Measurements from ENCODE around the gene BICRA. TPM values are rescaled to one million over a fixed set of nuclear protein-coding genes. Genes with fewer than 3 reads are reported as not detected.
A peak's percentile ranks its signal among the peaks of the same experiment; 100 is the strongest.
"Not testable (repeated sequence)": the region's sequence is repeated elsewhere in the genome, so short reads cannot be mapped to it uniquely, and the experiment has no call there.

The BICRA gene
- polyA plus RNA-seq, 1 donor = 11.9 TPM

- peak in 1 of 2 donors; percentile 27 for DNase-seq
- H3K36me3 ChIP-seq (ENCODE audit: control insufficient read depth, insufficient read depth, low read length) = peaks cover 2% of the 10 kb centered on the region
- peaks cover 3% of the 10 kb centered on the region for H3K9me3 ChIP-seq (ENCODE audit: control insufficient read depth, low read depth, low read length)
- H3K27me3 ChIP-seq (ENCODE audit: control insufficient read depth, insufficient read depth, low read length) = peaks cover 15% of the 10 kb centered on the region
- 30% methylated on average over 2 of the region's 52 CpGs for WGBS (ENCODE audit: insufficient coverage, low lambda C conversion rate)
- peak within 1 kb of the TSS; percentile 2 for H3K27ac ChIP-seq (ENCODE audit: low read length)
- H3K4me1 ChIP-seq (ENCODE audit: control insufficient read depth, insufficient read depth, low read length) = no peaks in the 10 kb centered on the region
- H3K4me3 ChIP-seq (ENCODE audit: low read length) = peak within 1 kb of the TSS; percentile 43
These were observed 104.4 kb downstream of the BICRA start, which contains the start of gene EHD2 for GRCh38 chr19:47713046-47714021. Gene EHD2 (plus strand): TSS chr19:47713422. CDS start chr19:47716613, 3,191 bp downstream.

DNA sequence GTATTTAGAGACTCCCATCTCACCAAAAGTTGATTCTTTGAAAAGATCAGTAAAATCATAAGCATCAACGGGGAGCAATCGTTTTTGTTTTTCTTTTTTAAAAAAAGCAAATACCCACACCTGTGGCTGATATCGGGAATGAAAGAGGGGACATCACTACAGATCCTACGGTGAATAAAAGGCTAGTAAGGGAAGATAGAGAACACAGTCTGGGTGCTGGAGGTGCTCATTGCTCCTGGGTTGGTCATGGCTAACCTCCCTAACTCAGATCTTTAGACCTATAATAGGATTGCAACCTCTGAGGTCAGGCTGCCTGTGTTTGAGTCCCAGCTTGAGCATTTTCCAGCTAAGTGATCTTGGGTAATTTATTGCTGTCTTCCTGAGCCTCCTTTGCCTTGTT lies 105.4 kb downstream of the BICRA start:
- WGBS (ENCODE audit: insufficient coverage, low lambda C conversion rate) = 100% methylated on average over 2 of the region's 4 CpGs
- H3K36me3 ChIP-seq (ENCODE audit: control insufficient read depth, insufficient read depth, low read length) = peaks cover 2% of the 10 kb centered on the region
- H3K4me1 ChIP-seq (ENCODE audit: control insufficient read depth, insufficient read depth, low read length) = peaks cover 2% of the 10 kb centered on the region
- peaks cover 3% of the 10 kb centered on the region for H3K9me3 ChIP-seq (ENCODE audit: control insufficient read depth, low read depth, low read length)
- H3K27me3 ChIP-seq (ENCODE audit: control insufficient read depth, insufficient read depth, low read length) = peaks cover 15% of the 10 kb centered on the region
- peak overlapping the region; percentile 43 for H3K4me3 ChIP-seq (ENCODE audit: low read length)
- H3K27ac ChIP-seq (ENCODE audit: low read length) = no peak overlapping the region
- no peak for DNase-seq

GRCh38 chr19:47714855-47715254 lies 105.9 kb downstream of the BICRA start:
- not testable (repeated sequence) for H3K27ac ChIP-seq (ENCODE audit: low read length)

DNA sequence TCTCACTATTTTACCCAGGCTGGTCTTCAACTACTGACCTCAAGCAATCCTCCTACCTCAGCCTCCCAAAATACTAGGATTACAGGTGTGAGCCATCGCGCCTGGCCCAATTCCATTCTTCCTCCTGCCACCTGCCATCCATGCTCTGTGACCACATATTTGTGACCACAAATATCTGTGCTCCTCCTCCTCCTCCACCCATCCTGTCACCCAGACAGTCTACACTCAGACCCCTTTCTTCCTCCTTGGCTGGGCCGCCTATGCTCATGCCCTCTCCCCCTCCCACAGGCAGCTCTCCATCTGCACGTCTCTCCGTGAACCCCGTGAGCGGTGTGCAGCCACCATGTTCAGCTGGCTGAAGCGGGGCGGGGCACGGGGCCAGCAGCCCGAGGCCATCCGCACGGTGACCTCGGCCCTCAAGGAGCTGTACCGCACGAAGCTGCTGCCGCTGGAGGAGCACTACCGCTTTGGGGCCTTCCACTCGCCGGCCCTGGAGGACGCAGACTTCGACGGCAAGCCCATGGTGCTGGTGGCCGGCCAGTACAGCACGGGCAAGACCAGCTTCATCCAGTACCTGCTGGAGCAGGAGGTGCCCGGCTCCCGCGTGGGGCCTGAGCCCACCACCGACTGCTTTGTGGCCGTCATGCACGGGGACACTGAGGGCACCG lies 107.5 kb downstream of the BICRA start:
- DNase-seq = no peak
- H3K27ac ChIP-seq (ENCODE audit: low read length) = no peak overlapping the region
- H3K4me1 ChIP-seq (ENCODE audit: control insufficient read depth, insufficient read depth, low read length) = peaks cover 2% of the 10 kb centered on the region
- 80% methylated on average over 1 of the region's 32 CpGs for WGBS (ENCODE audit: insufficient coverage, low lambda C conversion rate)
- peaks cover 3% of the 10 kb centered on the region for H3K9me3 ChIP-seq (ENCODE audit: control insufficient read depth, low read depth, low read length)
- peaks cover 15% of the 10 kb centered on the region for H3K27me3 ChIP-seq (ENCODE audit: control insufficient read depth, insufficient read depth, low read length)
- no peak overlapping the region for H3K4me3 ChIP-seq (ENCODE audit: low read length)
- peaks cover 2% of the 10 kb centered on the region for H3K36me3 ChIP-seq (ENCODE audit: control insufficient read depth, insufficient read depth, low read length)

More at GRCh38 chr19:47714855-47715254, 105.9 kb downstream of the BICRA start:
- H3K9me3 ChIP-seq (ENCODE audit: control insufficient read depth, low read depth, low read length); H3K36me3 ChIP-seq (ENCODE audit: control insufficient read depth, insufficient read depth, low read length); H3K4me3 ChIP-seq (ENCODE audit: low read length); H3K4me1 ChIP-seq (ENCODE audit: control insufficient read depth, insufficient read depth, low read length); DNase-seq: not testable (repeated sequence)
- peaks cover 15% of the 10 kb centered on the region for H3K27me3 ChIP-seq (ENCODE audit: control insufficient read depth, insufficient read depth, low read length)

DNA sequence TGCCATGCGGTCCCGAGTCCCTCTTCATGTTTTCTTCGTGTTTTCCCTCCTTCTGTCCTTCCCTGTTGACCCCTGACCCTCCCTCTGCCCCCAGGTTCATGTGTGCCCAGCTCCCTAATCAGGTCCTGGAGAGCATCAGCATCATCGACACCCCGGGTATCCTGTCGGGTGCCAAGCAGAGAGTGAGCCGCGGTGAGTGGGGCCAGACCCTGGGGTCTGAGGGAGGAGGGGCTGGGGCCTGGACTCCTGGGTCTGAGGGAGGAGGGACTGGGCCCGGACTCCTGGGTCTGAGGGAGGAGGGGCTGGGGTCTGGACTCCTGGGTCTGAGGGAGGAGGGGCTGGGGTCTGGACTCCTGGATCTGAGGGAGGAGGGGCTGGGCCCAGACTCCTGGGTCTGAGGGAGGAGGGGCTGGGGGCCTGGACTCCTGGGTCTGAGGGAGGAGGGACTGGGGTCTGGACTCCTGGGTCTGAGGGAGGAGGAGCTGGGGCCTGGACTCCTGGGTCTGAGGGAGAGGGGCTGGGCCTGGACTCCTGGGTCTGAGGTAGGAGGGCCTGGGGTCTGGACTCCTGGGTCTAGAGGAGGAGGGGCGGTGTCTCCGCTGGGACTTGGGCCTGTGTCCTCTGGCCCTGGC lies 109.6 kb downstream of the BICRA start:
- WGBS (ENCODE audit: insufficient coverage, low lambda C conversion rate) = no CpG with 5 or more reads among the region's 11 CpGs
- H3K27ac ChIP-seq (ENCODE audit: low read length) = peak overlapping the region; percentile 81
- not testable (repeated sequence) for DNase-seq; H3K9me3 ChIP-seq (ENCODE audit: control insufficient read depth, low read depth, low read length); H3K27me3 ChIP-seq (ENCODE audit: control insufficient read depth, insufficient read depth, low read length); H3K36me3 ChIP-seq (ENCODE audit: control insufficient read depth, insufficient read depth, low read length); H3K4me1 ChIP-seq (ENCODE audit: control insufficient read depth, insufficient read depth, low read length)
- peak overlapping the region; percentile 4 for H3K4me3 ChIP-seq (ENCODE audit: low read length)

- H3K9me3 ChIP-seq (ENCODE audit: control insufficient read depth, low read depth, low read length) = no peaks in the 10 kb centered on the region
- peaks cover 5% of the 10 kb centered on the region for H3K4me1 ChIP-seq (ENCODE audit: control insufficient read depth, insufficient read depth, low read length)
- DNase-seq = peak; percentile 66 to 71
- H3K4me3 ChIP-seq (ENCODE audit: low read length) = peak overlapping the region; percentile 4
- no CpG with 5 or more reads among the region's 26 CpGs for WGBS (ENCODE audit: insufficient coverage, low lambda C conversion rate)
- H3K27ac ChIP-seq (ENCODE audit: low read length) = peak overlapping the region; percentile 81
- H3K27me3 ChIP-seq (ENCODE audit: control insufficient read depth, insufficient read depth, low read length) = no peaks in the 10 kb centered on the region
- peaks cover 2% of the 10 kb centered on the region for H3K36me3 ChIP-seq (ENCODE audit: control insufficient read depth, insufficient read depth, low read length)
These were observed 110.3 kb downstream of the BICRA start for GRCh38 chr19:47719047-47719859.

DNA sequence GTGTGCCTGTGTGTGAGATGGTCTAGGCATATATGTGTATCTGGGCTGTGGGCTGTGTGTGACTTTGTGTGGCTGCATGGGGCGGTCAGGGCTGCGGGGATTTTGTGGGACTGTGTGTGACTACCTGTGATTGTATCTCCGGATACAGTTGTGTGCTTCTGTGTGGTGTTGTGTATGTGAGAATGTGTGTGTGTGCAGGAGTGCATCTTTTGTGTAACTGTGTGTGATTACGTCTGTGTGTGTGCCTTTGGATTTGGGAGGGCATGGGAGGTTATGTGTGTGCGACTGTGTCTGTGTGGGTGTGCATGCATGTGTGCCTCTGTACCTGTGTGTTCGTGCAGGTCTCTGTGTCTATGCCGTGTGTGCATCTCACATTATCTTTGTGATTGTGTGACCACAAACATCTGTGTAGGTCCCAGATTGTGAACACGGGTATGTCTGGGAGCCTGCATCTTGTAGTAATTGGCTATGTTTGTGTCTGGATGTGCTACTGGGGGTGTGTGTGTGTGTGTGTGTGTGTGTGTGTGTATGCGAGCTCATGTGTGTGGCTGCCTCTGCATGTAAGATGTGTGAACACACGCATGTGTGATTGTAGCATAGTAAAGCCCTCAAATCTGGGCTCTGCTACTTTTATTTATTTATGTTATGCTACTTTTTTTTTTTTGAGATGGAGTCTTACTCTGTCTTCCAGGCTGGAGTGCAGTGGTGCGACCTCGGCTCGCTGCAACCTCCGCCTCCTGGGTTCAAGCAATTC lies 111.9 kb downstream of the BICRA start:
- DNase-seq = no peak
- no peak overlapping the region for H3K27ac ChIP-seq (ENCODE audit: low read length)
- H3K9me3 ChIP-seq (ENCODE audit: control insufficient read depth, low read depth, low read length) = peaks cover 2% of the 10 kb centered on the region
- H3K4me1 ChIP-seq (ENCODE audit: control insufficient read depth, insufficient read depth, low read length) = peaks cover 5% of the 10 kb centered on the region
- peaks cover 2% of the 10 kb centered on the region for H3K36me3 ChIP-seq (ENCODE audit: control insufficient read depth, insufficient read depth, low read length)
- no peak overlapping the region for H3K4me3 ChIP-seq (ENCODE audit: low read length)
- no CpG with 5 or more reads among the region's 14 CpGs for WGBS (ENCODE audit: insufficient coverage, low lambda C conversion rate)
- peaks cover 4% of the 10 kb centered on the region for H3K27me3 ChIP-seq (ENCODE audit: control insufficient read depth, insufficient read depth, low read length)

GRCh38 chr19:47723581-47723940 lies 114.6 kb downstream of the BICRA start:
- H3K4me1 ChIP-seq (ENCODE audit: control insufficient read depth, insufficient read depth, low read length) = peaks cover 5% of the 10 kb centered on the region
- H3K4me3 ChIP-seq (ENCODE audit: low read length) = no peak overlapping the region
- H3K36me3 ChIP-seq (ENCODE audit: control insufficient read depth, insufficient read depth, low read length) = peaks cover 4% of the 10 kb centered on the region
- DNase-seq = peak; percentile 55 to 66
- WGBS (ENCODE audit: insufficient coverage, low lambda C conversion rate) = no CpG with 5 or more reads among the region's 7 CpGs
- H3K9me3 ChIP-seq (ENCODE audit: control insufficient read depth, low read depth, low read length) = peaks cover 4% of the 10 kb centered on the region
- peaks cover 7% of the 10 kb centered on the region for H3K27me3 ChIP-seq (ENCODE audit: control insufficient read depth, insufficient read depth, low read length)
- no peak overlapping the region for H3K27ac ChIP-seq (ENCODE audit: low read length)

GRCh38 chr19:47725759-47726401 lies 116.9 kb downstream of the BICRA start:
- H3K9me3 ChIP-seq (ENCODE audit: control insufficient read depth, low read depth, low read length) = peaks cover 4% of the 10 kb centered on the region
- DNase-seq = no peak
- 67% methylated on average over 1 of the region's 48 CpGs for WGBS (ENCODE audit: insufficient coverage, low lambda C conversion rate)
- H3K27ac ChIP-seq (ENCODE audit: low read length) = no peak overlapping the region
- H3K27me3 ChIP-seq (ENCODE audit: control insufficient read depth, insufficient read depth, low read length) = peaks cover 29% of the 10 kb centered on the region
- no peak overlapping the region for H3K4me3 ChIP-seq (ENCODE audit: low read length)
- H3K36me3 ChIP-seq (ENCODE audit: control insufficient read depth, insufficient read depth, low read length) = peaks cover 10% of the 10 kb centered on the region
- peaks cover 7% of the 10 kb centered on the region for H3K4me1 ChIP-seq (ENCODE audit: control insufficient read depth, insufficient read depth, low read length)

Data from large intestine (tissue), 3 donors.